WTC11 (cell line): Measurements from ENCODE around the gene DNAJB2. TPM values are rescaled to one million over a fixed set of nuclear protein-coding genes. Genes with fewer than 3 reads are reported as not detected.

Source experiments
- ATF6 ChIP-seq: sonication (generic); formaldehyde crosslinking; IDR thresholded peaks from 2 replicates; pipeline ENCODE4 v1.8.1; 2023; ENCODE audit warnings: mild to moderate bottlenecking, missing genetic modification reagents
- CTCF ChIP-seq: fragments of 200-600 bp; IDR thresholded peaks from 2 replicates; pipeline ENCODE4 v1.8.0; 2022; ENCODE audit warnings: antibody characterized with exemption
- ELF4 ChIP-seq: sonication (generic); formaldehyde crosslinking; IDR thresholded peaks from 2 replicates; pipeline ENCODE4 v1.8.1; 2022; ENCODE audit warnings: low read depth, mild to moderate bottlenecking, moderate library complexity, missing genetic modification reagents
- ERG ChIP-seq: fragments of 250-450 bp; sonication (Bioruptor Pico); IDR thresholded peaks from 2 replicates; pipeline ENCODE4 v1.8.0; 2021; ENCODE audit warnings: mild to moderate bottlenecking
- FOXP1 ChIP-seq: sonication (generic); formaldehyde crosslinking; IDR thresholded peaks from 2 replicates; pipeline ENCODE4 v1.8.0; 2022; ENCODE audit warnings: missing genetic modification reagents, mild to moderate bottlenecking, moderate library complexity, borderline replicate concordance
- HMGXB4 ChIP-seq: sonication (generic); formaldehyde crosslinking; IDR thresholded peaks from 2 replicates; pipeline ENCODE4 v1.8.1; 2023; ENCODE audit warnings: mild to moderate bottlenecking, moderate library complexity, missing genetic modification reagents
- NFE2L1 ChIP-seq: sonication (generic); formaldehyde crosslinking; IDR thresholded peaks from 2 replicates; pipeline ENCODE4 v1.8.1; 2023; ENCODE audit warnings: missing genetic modification reagents
- OVOL2 ChIP-seq: fragments of 250-450 bp; sonication (Bioruptor Pico); IDR thresholded peaks from 2 replicates; pipeline ENCODE4 v1.9.0; 2021; ENCODE audit warnings: mild to moderate bottlenecking, borderline replicate concordance
- TP53 ChIP-seq: sonication (generic); formaldehyde crosslinking; IDR thresholded peaks from 2 replicates; pipeline ENCODE4 v1.8.1; 2023; ENCODE audit warnings: mild to moderate bottlenecking, missing genetic modification reagents
- ZNF317 ChIP-seq: sonication (generic); formaldehyde crosslinking; IDR thresholded peaks from 2 replicates; pipeline ENCODE4 v1.8.1; 2023; ENCODE audit warnings: low read depth, mild to moderate bottlenecking, moderate library complexity, missing genetic modification reagents, borderline replicate concordance
- total RNA-seq: library from RNA; stranded (reverse); gene quantifications from 3 replicates; pipeline ENCODE4 v1.2.3, GENCODE V29; 2021
- TF ChIP-seq, protein P1 (sequence below): fragments of 250-450 bp; sonication (Bioruptor Pico); IDR thresholded peaks from 2 replicates; pipeline ENCODE4 v1.9.0; 2021; ENCODE audit warnings: mild to moderate bottlenecking
- TF ChIP-seq, protein P2 (sequence below): fragments of 250-450 bp; sonication (Bioruptor Pico); IDR thresholded peaks from 2 replicates; pipeline ENCODE4 v1.9.0; 2021; ENCODE audit warnings: mild to moderate bottlenecking
- TF ChIP-seq, protein P3 (sequence below): sonication (generic); formaldehyde crosslinking; IDR thresholded peaks from 2 replicates; pipeline ENCODE4 v1.8.1; 2023; ENCODE audit warnings: mild to moderate bottlenecking, missing genetic modification reagents, moderate library complexity

The DNAJB2 gene
- total RNA-seq, 1 experiment from 2014 or later: 36.1 TPM

- TF ChIP-seq, protein P1, sequence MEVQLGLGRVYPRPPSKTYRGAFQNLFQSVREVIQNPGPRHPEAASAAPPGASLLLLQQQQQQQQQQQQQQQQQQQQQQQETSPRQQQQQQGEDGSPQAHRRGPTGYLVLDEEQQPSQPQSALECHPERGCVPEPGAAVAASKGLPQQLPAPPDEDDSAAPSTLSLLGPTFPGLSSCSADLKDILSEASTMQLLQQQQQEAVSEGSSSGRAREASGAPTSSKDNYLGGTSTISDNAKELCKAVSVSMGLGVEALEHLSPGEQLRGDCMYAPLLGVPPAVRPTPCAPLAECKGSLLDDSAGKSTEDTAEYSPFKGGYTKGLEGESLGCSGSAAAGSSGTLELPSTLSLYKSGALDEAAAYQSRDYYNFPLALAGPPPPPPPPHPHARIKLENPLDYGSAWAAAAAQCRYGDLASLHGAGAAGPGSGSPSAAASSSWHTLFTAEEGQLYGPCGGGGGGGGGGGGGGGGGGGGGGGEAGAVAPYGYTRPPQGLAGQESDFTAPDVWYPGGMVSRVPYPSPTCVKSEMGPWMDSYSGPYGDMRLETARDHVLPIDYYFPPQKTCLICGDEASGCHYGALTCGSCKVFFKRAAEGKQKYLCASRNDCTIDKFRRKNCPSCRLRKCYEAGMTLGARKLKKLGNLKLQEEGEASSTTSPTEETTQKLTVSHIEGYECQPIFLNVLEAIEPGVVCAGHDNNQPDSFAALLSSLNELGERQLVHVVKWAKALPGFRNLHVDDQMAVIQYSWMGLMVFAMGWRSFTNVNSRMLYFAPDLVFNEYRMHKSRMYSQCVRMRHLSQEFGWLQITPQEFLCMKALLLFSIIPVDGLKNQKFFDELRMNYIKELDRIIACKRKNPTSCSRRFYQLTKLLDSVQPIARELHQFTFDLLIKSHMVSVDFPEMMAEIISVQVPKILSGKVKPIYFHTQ (CRISPR knock-in tag): no peak
- no peak for TF ChIP-seq OVOL2 (CRISPR knock-in tag)
- 0 out of 2 replicates have a peak, but pooled peaks have one; percentile 38 for TF ChIP-seq ZNF317 (CRISPR knock-in tag)
- peak; percentile 86 for TF ChIP-seq ELF4 (CRISPR knock-in tag)
- TF ChIP-seq, protein P2, sequence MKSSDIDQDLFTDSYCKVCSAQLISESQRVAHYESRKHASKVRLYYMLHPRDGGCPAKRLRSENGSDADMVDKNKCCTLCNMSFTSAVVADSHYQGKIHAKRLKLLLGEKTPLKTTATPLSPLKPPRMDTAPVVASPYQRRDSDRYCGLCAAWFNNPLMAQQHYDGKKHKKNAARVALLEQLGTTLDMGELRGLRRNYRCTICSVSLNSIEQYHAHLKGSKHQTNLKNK: no peak
- no peak for TF ChIP-seq ATF6
- peak; percentile 56; the same call in 1 of the 2 replicates for TF ChIP-seq HMGXB4 (CRISPR knock-in tag)
- TF ChIP-seq ERG: no peak
- TF ChIP-seq NFE2L1 (CRISPR knock-in tag): peak; percentile 79
- TF ChIP-seq TP53: peak; percentile 19; the same call in 1 of the 2 replicates
- TF ChIP-seq CTCF: no peak
- TF ChIP-seq, protein P3, sequence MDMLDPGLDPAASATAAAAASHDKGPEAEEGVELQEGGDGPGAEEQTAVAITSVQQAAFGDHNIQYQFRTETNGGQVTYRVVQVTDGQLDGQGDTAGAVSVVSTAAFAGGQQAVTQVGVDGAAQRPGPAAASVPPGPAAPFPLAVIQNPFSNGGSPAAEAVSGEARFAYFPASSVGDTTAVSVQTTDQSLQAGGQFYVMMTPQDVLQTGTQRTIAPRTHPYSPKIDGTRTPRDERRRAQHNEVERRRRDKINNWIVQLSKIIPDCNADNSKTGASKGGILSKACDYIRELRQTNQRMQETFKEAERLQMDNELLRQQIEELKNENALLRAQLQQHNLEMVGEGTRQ (CRISPR knock-in tag): peak; percentile 39
- TF ChIP-seq FOXP1 (CRISPR knock-in tag): no peak
Observed at GRCh38 chr2:219252900-219253752, 26.0 kb upstream of the DNAJB2 start, which contains the start of gene TUBA4B (continued).
